SIG-M5 treated with dmso at 0.1 percent for 504 hours (cell line): ENCODE results near the gene CABP1.

ENCODE experiments used
- DNase-seq: peaks from one replicate; lab custom pipeline; 2025; ENCODE audit not compliant: unreplicated experiment; lab: John Stamatoyannopoulos, UW

CABP1 gene

GRCh38 chr12:120630104-120630892, 10.1 kb upstream of the CABP1 start:
- no peak for DNase-seq

- no peak for DNase-seq
Observed at GRCh38 chr12:120631097-120631496, 9.3 kb upstream of the CABP1 start.

- peak; percentile 59 for DNase-seq
Observed at GRCh38 chr12:120640861-120641833, 721 bp downstream of the CABP1 start.

GRCh38 chr12:120642121-120642520, 1.7 kb downstream of the CABP1 start:
- no peak for DNase-seq

GRCh38 chr12:120642826-120643225, 2.4 kb downstream of the CABP1 start:
- DNase-seq, result no peak

- no peak for DNase-seq
Observed at GRCh38 chr12:120643574-120643973, 3.1 kb downstream of the CABP1 start.

- no peak for DNase-seq
Observed at GRCh38 chr12:120646044-120646443, 5.6 kb downstream of the CABP1 start.

GRCh38 chr12:120647375-120647755, 6.9 kb downstream of the CABP1 start:
- DNase-seq, result no peak

- no peak for DNase-seq
Observed at GRCh38 chr12:120649442-120650232, 9.2 kb downstream of the CABP1 start.

DNA sequence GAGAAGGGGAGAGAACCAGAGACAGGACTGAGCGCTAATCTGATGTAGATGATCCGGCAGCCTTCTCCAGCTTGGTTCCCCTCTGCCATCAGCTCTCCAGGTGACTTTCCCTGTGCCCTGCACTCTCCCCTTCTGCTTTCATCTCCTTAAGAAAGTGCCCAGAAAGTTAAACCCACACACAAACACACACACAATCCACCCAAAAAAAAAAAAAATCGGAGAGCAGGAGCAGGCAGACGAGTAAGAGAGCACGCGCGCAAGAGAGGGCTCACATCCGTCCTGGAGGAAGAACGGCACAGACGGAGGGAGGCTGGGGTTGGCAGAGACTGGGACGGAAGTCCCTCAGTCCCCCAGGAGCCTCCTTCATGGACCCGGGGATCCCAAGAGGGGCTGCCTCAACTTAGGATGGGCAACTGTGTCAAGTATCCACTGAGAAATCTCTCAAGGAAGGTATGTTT, 9.8 kb downstream of the CABP1 start:
- DNase-seq, result no peak

DNA sequence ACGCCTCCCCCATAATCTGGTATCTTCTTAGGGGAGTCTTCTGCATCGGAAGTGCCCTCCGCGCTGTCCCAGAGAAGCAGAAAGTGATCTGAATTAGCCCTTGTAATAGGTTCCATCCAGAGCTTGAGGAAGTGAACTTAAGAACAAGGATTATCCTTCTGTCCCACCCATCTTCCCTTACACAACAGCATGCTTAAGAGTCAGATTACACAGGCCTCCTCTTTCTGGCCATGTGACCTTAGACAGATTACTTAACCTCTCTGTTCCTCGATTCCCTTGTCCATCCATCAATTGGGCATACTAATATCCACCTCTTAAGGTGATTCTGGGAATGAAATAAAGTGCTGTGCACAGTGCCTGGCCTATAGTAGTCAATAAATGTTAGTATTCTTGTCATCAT, 11.4 kb downstream of the CABP1 start:
- DNase-seq, result peak; percentile 63

DNA sequence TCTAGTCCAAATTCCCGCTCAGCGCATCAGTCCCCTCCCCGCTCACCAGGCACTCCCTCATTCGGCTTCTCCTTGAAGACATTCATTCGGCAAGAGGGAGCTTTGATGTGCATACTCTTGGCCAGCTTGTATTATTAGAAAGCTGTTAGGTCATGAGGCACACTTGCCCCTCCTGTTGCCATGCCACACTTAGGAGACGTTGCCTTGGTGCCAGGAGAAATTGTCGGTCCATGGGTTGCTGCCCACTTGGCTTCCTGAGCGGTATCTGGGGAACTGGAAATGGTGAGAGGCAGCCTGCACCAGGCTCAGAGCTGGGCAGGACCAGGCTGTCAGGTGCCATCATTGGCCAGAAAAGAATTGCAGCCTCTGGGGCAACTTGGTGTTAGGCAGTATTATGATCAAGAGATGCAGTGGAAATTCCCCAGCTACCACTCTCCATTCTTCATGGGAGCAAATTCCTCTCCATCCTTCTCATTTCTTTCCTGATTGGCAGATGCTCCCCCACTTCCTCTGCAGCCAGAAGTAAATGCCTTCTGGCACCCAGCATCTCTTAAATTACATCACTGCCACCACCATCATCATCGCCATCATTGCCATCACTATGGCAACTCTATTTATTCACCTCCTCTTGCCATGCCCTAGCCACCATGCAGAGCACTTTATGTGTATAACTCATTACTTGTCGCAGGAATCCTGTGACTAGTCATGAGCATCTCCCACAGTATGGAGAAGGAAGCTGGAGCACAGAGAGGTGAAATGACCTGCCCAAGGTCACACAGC, 12.4 kb downstream of the CABP1 start:
- DNase-seq, result no peak

- no peak for DNase-seq
Observed at GRCh38 chr12:120653611-120654010, 13.2 kb downstream of the CABP1 start.

- DNase-seq, result no peak
Observed at GRCh38 chr12:120654656-120655055, 14.2 kb downstream of the CABP1 start.

DNA sequence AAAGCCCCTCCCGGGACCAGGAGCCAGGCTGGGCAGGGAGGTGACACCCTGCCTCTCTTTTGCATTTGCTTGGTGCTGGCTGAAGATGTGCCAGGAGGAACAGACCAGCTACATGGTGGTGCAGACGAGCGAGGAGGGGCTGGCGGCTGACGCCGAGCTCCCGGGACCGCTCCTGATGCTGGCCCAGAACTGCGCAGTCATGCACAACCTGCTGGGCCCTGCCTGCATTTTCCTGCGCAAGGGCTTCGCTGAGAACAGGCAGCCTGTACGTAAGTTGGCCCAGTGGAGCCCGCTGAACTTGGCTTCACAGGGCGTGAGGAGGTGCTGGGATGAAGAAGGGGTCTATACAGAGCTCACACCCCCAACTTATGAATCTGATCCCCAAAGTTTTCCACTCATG, 15.6 kb downstream of the CABP1 start:
- no peak for DNase-seq

GRCh38 chr12:120658286-120659150, 18.1 kb downstream of the CABP1 start:
- DNase-seq, result no peak

DNA sequence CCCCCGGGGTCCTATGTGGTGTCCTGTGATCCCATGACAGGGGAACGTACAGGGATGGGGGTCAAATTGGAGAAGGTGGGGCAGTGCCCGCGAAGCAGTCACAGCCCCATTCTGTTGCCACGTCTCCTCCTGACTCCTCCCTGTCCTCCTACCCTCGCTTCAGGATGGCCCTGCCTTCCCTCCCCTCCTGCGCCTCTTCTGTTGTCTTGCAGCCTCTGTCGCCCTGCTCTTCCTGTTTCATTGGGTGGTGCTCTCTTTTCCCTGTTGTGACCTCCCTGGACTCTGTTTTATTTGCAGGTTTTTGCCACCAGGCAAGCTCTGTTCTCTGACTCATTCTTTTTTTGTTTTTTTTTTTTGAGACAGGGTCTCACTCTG, 18.7 kb downstream of the CABP1 start:
- no peak for DNase-seq

DNA sequence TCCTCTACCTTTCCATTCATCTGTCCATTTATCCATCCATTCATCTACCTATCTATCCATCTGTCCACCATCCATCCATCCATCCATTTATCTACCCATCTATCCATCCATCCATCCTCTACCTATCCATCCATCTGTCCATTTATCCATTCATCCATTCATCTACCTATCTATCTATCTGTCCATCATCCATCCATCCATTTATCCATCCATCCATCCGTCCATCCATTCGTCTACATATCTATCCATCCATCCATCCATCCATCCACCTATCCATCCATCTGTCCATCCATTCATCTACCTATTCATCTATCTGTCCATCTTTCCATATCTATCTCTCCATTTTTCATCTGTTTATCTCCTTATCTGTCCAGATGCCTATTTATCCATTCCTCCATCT, 21.0 kb downstream of the CABP1 start:
- no peak for DNase-seq

DNA sequence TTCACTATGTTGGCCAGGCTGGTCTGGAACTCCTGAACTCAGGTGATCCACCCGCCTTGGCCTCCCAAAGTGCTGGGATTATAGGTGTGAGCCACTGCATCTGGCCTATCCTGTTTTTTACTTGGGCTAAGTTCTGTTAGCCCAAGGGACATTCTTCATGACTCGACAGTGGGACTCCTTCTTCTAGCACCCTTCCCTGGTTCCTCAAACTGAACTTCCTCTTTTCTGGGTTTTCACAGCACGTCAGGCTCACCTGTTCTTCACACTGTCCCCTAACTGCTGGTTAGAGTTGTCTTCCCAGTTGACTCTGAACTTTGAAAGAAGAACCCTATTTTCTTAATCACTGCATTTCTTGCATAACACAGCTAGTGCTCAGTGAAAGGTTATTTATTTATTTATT, 22.5 kb downstream of the CABP1 start:
- peak; percentile 74 for DNase-seq
